GM21737 (cell line): ENCODE data around the gene ACTR5.
"Not testable (repeated sequence)": the region's sequence is repeated elsewhere in the genome, so short reads cannot be mapped to it uniquely, and the experiment has no call there.

Experiments
- ATAC-seq: cut with Tn5 transposase; IDR thresholded peaks from one replicate; pipeline ENCODE4 v1.9.1; 2021; ENCODE audit warnings: mild to moderate bottlenecking, moderate library complexity; ENCODE audit not compliant: unreplicated experiment

ACTR5 gene

DNA sequence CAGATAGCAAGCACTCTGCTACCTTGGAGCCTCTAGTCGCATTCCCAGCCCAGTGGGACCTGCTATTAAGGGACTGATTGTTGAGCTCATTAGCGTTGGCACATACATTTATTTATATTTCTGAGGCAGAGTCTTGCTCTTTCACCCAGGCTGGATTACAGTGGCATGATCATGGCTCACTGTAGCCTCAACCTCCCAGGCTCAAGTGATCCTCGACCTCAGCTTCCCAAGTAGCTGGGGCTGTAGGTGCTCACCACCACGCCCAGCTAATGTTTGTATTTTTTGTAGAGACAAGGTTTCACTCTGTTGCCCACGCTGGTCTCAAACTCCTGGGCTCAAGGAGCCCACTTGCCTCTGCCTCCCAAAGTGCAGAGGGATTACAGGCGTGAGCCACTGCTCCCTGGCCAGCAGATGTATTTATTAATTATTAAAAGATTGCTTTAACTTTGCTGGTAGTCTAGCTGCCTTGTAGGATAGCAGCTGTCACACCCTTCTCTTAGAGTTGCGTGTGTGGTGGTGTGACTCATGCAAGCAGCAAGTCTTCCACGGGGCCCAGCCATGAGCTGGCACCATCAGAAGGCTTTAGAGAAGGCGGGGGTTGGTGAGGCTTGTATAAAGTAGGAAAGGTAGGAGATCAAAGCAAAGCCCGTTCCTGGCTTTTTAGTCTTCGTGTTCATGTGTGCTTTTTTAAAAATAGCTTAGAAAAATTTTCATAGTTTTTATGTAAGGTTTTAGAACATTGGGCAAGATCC, 16.5 kb downstream of the ACTR5 start:
- ATAC-seq = no peak

DNA sequence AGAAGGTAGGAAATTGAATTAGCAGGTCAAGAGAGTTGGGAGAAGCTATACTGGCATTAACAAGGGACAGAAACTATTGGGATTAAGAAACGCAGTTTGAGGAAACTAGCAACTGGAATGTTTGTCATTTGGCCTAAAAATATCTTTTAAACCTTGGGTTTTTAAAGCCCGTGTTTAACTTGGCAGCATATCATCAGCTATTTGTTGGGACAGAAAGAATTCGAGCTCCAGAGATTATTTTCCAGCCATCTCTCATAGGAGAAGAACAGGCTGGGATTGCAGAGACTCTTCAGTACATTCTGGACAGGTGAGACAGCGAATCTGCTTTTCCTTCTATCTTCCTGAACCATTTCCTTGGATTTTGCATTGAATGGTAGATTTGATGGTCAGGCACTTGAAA, 17.8 kb downstream of the ACTR5 start:
- ATAC-seq = no peak

DNA sequence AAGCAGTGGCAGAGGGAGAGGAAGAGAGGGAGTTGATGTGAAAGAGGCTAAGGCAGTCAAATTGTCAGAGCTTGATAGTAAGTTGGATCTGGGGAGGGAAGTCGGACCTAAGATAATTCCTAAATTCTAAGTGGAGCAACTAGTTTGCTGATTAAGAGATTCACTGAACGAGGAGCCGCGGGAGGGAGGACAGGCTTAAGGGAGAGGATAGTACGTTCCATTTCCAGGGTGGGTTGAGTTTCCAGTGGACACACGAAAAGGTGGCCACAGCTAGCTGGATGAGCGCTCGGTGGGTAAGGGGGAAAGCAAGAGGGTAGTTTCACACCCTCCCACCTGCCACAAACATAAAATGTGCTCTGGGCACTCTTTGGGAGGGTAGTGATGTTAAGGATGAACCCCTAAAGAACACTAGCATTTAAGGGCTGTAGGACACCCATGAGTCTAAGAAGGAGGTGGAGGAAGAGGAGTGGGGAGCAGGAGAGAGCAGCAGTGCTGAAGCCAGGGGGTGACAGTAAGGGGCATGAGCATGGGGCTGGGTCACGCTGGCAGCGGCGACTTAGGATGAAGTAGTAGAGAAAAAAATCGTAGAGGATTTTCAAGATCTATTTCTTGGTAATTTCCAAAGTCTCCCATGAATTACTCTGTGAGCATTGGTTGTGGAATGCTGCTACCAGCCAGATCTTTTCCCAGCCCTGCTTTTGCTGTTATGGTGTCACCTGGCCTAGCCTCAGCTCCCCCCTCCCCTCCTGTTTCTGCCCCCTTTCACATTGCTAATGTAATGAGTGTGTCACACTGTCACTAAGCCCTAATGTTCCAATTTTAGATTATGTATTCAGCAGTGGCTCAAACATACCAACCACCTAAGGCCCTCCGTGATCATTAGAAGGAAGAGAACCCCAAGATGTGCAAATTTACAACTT, 21.4 kb downstream of the ACTR5 start:
- no peak for ATAC-seq

DNA sequence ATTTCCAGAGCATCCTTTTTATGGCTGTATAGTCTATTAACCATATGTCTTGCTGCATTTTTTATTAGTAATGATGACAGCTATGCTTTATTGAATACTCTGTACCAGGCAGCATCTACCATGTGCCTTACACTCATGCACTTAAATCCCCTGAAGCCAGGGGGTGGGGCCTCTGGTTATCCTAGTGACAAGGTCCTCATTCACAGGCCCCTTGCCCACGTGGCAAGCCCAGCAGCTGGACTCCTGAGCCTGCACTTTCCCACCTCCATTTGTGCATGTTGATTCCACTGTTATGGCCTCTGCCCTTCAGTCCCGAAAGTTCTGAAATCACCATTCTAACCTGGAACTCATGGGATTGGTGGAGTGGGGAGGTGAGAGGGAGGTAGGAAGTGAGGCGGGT, 22.3 kb downstream of the ACTR5 start:
- ATAC-seq = no peak

DNA sequence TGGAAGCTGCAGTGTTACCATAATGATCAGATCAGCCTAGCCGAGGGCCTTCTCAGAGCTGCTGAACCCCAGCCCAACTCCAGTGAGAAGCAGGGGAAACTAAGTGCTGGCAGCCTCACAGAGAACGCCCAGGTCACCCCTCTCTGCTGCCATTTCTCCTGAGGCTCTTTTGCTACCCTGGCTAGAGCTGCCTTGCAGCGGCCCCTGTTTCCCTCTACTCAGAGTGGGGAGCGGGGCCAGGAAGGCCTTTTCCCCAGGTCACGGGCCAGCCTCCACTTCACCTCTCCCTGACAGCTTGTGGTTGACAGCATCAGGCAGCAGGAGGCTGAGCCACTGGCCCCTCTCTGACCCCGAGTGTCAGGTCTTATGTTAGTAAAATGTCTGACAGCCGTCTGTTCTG, 22.7 kb downstream of the ACTR5 start:
- ATAC-seq = no peak

DNA sequence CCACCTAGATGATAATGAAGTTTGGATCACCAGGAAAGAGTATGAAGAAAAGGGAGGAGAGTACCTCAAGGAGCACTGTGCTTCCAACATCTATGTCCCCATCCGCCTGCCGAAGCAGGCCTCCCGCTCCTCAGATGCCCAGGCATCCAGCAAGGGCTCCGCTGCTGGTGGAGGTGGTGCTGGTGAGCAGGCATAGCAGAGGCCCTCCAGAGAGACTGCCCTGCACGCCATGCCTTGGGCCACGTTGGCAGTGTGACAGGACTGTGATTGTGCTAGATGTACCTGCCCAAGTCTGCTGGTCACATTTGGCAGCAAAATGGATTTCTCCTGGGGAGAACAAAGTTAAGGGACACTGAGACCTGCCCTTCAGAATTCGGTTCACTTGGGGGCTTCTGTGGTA, 23.4 kb downstream of the ACTR5 start:
- ATAC-seq = no peak

DNA sequence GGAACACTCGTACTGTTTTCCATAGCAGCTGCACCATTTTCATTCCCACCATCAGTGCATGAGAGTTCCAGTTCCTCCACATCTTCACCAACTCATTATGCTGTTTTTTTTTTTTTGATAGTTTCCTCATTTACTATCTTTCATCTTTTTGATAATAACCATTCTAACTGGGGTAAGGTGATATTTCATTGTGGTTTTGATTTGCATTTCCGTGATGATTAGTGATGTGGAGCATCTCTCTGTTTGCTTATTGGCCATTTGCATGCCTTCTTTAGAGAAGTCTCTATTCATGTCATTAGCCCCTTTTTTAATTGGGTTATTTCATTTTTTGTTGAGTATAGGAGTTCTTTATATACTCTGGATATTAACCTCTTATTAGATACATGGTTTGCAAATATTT, 25.9 kb downstream of the ACTR5 start:
- ATAC-seq = no peak

DNA sequence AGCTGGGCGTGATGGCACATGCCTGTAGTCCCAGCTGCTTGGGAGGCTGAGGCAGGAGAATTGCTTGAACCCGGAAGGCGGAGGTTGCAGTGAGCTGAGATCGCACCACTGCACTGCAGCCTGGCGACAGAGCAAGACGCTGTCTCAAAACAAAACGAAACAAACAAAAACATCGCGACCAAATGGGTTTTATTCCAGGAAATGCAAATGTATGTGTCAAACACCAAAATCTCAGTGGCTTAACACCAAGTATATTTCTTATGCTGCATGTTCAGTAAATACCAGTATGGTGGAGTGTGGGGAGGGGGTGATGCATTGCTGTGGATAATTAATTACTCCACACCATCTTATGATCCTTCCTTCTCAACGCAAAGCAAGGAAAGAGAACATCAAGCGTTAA, 28.1 kb downstream of the ACTR5 start:
- ATAC-seq = no peak

DNA sequence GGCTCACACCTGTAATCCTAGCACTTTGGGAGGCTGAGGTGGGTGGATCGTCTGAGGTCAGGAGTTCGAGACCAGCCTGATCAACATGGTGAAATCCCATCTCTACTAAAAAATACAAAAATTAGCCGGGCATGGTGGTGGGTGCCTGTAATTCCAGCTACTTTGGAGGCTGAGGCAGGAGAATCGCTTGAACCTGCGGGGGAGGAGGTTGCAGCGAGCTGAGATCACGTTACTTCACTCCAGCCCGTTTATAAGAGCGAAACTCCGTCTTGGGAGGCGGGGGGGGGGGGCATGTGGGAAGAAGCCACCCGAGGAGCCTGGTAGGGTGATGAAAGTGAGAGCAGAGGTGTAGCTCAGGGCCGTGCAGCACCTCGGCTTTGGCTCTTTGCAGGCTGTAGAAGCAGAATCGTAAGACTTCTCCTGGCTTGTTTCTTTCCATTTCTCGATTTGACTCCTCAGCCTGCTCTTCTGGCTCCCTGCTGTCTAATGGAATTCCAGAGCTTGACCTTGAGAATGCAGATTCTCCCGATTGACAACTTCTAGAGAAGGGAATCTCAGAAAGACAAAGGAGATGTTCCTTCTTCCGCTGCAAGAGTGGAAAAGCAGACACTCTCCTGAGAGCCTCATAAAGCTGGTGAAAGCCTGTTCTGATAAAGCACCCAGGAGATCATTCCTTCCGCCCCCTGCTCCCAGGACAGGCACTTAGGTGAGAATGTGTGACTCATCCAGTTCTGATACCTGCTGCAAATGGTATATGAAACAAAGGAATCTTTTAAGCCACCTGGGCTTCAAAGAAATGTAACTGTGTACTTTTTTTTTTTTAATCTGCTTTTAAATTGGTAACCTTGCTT, 31.2 kb downstream of the ACTR5 start:
- ATAC-seq = no peak

DNA sequence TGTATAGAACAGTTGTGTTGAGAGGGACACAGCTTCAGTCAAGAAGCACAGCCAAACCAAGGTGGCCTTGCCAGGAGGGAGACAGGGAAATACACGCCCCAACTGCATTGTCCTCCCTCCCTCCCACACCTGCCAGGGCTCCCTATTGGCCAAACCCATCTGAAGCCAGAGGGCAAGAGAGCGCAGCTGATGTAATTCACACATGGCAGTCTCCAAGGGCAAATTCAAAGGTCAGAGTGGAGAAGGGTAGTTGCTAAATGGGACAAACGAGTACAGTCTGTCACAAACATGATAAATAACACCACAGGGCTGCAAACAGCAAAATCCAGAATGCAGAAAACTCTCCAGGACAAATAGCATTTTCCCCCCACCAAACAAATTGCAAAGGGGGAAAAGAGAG, 34.0 kb downstream of the ACTR5 start:
- ATAC-seq = no peak

DNA sequence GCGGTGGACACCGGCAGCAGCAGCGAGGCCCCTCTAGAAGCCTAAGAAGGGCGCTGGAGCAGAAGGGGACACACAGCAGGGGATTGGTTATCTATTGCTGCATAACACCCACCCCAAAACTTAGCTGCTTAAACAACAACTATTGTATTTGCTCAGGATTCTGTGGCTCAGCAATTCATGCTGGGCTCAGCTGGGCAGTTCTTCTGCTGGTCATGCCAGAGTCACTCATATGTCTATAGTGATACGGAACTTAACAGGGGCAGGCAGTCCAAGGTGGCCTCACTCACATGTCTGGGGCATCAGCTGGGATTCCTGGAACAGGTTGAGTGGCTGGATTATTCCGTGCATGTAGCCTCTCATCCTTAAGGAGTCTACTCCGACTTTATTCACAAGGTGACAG, 39.6 kb downstream of the ACTR5 start:
- ATAC-seq = no peak

DNA sequence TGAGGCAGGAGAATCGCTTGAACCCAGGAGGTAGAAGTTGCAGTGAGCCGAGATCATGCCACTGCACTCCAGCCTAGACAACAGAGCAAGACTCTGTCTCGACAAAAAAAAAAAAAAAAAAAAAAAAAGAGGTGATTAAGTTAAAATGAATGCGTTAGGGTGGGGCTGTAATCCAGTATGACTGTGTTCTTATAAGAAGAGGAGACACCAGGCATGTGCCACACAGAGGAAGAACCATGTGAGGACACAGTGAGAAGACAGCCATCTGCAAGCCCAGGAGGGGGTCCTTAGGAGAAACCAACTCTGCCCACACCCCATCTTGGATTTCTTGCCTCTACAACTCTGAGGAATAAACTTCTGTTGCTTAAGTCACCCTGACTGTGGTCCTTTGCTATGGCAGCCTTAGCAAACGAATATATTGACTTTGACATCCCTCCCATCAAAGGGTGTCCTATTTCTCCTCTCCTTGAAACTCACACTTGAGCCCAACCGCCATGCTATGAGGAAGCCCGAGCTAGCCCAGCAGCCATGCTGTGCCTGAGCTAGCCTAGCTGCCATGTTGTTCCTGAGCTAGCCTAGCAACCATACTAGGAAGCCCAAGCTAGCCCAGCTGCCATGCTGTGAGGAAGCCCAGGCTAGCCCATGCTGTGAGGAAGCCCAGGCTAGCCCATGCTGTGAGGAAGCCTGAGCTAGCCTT, 41.4 kb downstream of the ACTR5 start:
- ATAC-seq = no peak

DNA sequence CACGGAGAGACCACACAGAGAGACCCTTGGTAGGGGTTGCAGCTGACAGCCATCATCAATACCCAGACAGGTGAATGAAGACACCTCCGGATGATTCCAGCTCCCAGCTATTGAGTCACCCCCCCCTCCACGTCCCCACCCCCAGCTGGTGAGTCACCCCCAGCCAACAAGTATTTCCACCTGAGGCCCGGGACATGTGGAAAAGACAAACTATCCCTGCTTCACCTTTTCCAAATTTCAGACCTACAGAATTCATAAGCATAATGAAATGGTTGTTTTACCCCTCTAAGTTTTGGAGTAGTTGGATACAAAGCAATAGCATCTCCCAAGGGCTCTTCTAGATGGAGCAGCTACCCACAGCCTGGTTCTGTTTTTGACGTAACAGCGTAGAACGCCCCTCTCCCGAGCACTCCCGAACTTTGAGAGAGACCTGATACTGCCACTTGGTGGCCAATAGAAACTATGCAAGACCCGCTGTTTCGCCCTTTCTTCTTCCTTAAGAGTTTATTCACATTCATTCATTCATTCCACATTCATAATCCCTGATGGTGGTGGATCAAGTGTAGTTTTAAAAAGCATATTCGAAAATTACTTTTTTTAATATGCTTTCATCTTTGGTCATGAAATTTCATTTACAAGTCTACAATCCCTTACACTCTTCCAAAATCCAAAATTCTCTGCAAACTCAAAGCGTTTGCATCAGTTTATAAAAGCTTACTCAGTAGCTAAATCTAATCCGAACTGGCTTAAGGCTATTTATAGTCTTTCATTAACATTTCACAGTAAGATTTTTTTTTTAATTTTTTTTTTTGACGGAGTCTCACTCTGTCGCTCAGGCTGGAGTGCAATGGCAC, 42.2 kb downstream of the ACTR5 start:
- ATAC-seq = no peak

DNA sequence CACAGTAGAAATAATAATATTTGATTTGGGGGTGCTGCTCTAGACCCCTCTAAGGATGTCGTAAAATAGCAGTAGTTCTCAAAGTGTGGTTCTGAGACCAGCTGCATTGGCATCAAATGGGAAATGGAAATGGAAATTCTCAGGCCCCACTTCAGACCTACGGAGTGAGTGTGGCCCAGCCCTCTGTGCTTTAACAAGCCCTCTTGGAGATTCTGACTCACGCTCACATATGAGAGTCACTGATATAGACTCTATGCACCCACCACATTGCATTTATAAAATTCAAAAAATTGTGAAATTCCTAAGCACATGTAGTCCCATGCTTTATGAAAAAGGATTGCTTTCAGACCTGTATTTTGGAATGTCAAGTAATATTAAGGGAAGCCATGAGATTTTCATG, 43.0 kb downstream of the ACTR5 start:
- no peak for ATAC-seq

DNA sequence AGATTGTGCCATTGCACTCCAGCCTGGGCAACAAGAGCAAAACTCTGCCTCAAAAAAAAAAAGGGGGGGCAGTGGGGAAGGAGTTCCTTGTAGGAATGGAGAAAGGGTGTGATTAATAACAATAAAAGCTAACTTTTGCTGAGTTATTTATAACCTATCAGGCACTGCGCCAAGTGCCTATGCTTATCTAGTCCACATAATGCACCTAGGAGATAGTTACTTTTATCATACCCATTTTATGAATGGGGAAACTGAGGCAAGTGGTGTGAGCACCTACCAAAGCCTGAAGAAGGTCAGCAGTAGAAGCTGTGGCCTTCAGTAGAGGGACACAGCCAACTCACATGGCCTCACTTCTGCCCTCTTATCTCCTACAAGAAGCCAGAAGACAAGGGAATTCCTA, 43.7 kb downstream of the ACTR5 start:
- ATAC-seq = no peak

DNA sequence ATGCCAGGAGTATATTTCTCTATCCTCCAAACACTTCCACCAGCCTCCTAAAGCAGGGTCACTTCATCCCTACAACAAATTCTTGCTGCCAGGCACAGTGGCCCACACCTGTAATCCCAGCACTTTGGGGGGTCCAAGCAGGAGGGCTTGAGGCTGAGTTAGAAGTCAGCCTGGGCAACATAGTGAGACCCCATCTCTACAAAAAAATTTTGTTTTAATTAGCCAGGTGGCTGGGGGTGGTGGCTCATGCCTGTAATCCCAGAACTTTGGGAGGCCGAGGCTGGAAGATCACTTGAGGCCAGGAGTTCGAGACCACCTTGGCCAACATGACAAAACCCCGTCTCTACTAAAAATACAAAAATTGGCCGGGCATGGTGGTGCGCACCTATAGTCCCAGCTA, 45.8 kb downstream of the ACTR5 start:
- ATAC-seq = not testable (repeated sequence)

DNA sequence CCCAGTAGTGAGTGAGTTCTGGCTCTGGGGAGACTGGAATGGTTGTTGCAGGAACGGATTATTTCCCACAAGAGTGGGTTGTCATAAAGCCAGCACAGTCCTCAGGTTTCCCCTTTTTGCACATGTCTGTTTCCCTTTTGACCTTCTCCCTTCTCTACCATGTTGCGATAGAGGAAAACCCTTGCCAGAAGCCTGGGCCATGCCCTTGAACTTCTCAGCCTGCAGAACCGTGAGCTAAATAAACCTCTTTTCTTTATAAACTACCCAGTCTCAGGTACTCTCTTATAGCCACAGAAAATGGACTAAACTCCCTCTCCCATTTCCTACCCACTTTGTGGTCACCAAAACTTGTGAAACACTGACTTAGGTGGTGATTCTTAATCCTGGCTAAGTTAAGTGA, 50.0 kb downstream of the ACTR5 start:
- ATAC-seq = no peak

DNA sequence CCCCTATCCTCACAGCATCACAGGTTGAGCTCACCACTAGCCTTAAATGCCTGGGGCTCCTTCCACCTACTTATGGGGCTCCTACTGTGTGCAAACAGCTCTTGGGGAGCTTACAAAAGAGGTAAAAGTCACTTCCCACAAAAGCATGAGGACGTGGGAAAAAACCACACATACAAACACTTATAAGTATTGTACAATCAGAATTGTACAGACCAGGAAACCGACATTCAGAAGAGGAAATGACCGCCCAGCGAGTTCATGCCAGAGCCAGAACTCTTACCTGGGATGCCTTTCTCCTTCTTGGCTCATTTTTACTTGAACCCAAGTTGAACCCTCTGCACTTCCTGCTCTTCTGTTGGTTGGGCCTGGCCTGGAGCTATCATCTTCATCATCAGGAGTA, 50.9 kb downstream of the ACTR5 start:
- ATAC-seq = no peak

DNA sequence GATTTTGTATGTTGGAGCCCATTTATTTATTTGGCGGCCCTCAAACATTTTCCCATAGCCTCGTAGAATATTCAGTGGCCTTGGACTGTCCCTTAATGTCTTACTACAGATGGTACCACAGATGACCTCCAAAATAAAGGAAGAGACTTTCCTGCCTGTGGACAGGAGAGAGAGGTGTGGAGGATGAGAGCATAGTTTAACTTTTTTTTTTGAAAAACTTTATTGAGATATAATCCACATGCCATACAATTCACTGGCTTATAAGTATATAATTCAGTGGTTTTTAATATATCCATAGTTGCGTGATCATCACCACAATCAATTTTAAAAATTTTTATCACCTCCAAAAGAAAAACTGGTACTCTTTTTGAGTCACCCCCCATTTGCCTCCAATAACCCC, 52.6 kb downstream of the ACTR5 start:
- no peak for ATAC-seq

DNA sequence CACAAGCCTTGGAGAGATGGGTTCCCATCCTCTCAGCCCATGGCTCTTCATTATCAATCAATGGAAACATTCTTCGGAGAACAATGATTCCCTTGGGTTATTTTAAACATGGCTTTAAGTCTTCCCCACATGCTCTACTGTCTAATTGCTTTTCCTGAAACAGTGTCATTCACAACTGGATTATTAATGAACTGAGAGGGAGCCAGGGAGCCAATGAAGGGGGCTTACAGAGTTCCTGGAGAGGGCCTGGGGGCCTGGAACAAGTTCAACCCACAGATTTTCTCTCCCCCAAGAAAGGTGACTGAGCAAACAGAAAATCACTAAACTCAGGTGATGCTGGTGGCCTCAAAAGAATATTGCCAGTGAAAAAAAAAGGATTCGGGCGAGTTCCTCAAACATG, 56.0 kb downstream of the ACTR5 start:
- ATAC-seq = no peak
